Activated naive CD8-positive, alpha-beta T cell treated with anti-CD3 and anti-CD28 coated beads, Interleukin-2, amount 50 U/mL, for 24 hours (primary cell): Measurements from ENCODE around the gene ERAS.

Experiments
- ATAC-seq: fragments of 150-1000 bp; cut with Tn5 transposase; one replicate; pipeline ENCODE4 v1.10.0; 2021
- DNase-seq: peaks from one replicate; pipeline ENCODE4 v3.0.0; 2021
- H3K27ac Mint-ChIP-seq: one replicate; pipeline ENCODE4 v1.8.0; 2021; ENCODE audit warnings: mild to moderate bottlenecking, mixed read lengths
- H3K27me3 Mint-ChIP-seq: one replicate; pipeline ENCODE4 v1.8.0; 2021; ENCODE audit warnings: mixed read lengths
- H3K36me3 Mint-ChIP-seq: one replicate; pipeline ENCODE4 v1.8.0; 2021; ENCODE audit warnings: low read depth, mixed read lengths
- H3K4me1 Mint-ChIP-seq: one replicate; pipeline ENCODE4 v1.8.0; 2021; ENCODE audit warnings: mixed read lengths
- H3K4me3 Mint-ChIP-seq: one replicate; pipeline ENCODE4 v1.8.0; 2021; ENCODE audit warnings: mild to moderate bottlenecking, moderate library complexity, mixed read lengths
- H3K9me3 Mint-ChIP-seq: one replicate; pipeline ENCODE4 v1.8.0; 2021; ENCODE audit warnings: mixed read lengths

The ERAS gene, protein sequence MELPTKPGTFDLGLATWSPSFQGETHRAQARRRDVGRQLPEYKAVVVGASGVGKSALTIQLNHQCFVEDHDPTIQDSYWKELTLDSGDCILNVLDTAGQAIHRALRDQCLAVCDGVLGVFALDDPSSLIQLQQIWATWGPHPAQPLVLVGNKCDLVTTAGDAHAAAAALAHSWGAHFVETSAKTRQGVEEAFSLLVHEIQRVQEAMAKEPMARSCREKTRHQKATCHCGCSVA

DNA sequence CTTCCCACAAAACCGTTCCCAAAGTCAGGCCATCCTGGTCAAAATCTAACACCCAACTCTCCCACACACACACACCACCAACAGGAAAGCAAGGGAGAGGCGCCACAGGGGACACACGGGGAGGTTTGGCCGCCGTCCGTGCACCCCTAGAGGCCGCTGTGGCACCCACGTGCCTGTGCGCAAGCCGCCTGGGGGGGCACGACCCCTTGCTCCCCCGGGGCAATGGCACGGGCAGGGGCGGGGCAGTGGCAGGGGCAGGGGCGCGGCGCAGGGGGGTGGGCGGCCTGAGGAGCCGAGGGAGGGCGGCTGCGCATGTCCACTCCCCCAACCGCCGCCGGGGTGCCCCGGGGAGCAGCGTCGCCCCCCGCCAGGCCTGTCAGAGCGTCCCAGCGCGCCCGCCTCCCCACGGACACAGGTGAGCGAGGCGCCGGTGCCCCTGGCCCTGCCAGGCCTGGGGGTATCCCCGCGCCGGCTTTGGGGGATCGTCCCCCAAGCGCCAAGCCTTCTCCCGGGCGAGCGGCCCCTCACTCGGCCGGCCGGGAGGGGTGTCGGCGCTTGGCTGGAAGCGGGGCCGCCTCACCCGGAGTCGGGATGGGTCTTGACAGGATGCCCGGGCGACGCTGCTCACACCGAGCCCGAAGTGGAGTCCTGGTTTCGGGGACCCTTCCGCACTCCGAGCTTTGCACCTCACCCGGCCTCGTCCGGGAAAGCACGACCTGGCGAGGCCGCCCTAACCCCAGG, at the start of gene ERAS:
Gene ERAS, plus strand, starts transcription at position 379 of the 741 bp plus-strand sequence. CDS start 2,611 bp downstream, outside the sequence.
- H3K4me1 Mint-ChIP-seq: peaks cover 7% of the 10 kb centered on the region
- peaks cover 2% of the 10 kb centered on the region for H3K36me3 Mint-ChIP-seq
- ATAC-seq (no peak), DNase-seq (peak; percentile 16)
- H3K4me3 Mint-ChIP-seq: no peak within 1 kb of the TSS
- H3K9me3 Mint-ChIP-seq: no peaks in the 10 kb centered on the region
- H3K27ac Mint-ChIP-seq: no peak within 1 kb of the TSS
- H3K27me3 Mint-ChIP-seq: peaks cover 20% of the 10 kb centered on the region

DNA sequence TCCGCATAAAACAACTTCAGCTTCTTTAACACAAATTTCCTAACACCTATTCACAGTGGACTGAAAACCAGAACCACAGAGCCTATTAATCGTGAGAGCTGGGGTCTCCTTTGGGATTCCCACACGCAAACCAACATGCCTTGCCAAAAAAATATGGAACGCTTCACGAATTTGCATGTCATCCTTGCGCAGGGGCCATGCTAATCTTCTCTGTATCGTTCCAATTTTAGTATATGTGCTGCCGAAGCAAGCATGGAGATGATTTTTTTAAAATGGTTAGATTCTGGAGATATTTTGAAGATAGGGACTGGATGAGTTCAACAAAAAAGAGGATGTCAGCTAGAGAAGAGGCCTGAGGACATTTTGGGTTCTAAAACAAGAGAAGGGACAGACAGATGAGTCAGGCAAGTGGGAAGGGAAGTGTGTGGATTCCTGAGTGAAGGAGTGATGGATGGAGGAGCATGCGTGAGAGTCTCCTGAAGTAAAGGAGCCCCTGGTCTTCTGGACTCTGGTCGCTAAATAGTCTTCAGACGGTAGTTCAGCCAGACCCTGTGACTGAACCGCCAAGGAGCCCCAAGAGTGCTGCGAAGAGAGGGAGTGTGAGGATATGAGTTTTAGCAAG, 49.4 kb upstream of the ERAS start:
- ATAC-seq: no peak
- H3K4me1 Mint-ChIP-seq: no peaks in the 10 kb centered on the region
- H3K27ac Mint-ChIP-seq: no peak overlapping the region
- no peak for DNase-seq
- no peaks in the 10 kb centered on the region for H3K9me3 Mint-ChIP-seq
- H3K27me3 Mint-ChIP-seq: no peaks in the 10 kb centered on the region
- H3K4me3 Mint-ChIP-seq: no peak overlapping the region
- no peaks in the 10 kb centered on the region for H3K36me3 Mint-ChIP-seq

DNA sequence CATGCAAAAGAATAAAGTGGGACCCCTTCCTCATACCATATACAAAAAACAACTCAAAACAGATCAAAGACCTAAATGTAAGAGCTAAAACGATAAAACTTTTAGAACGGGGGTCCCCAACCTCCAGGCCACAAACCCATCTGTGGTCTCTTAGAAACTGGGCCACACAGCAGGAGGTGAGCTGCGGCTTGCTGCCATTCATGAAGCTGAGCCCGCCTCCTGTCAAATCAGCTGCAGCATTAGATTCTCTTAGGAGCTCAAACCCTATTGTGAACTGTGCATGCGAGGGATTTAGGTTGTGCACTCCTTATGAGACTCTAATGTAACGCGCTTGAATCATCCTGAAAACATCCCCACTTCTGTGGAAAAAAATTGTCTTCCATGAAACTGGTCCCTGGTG, 46.9 kb upstream of the ERAS start:
- ATAC-seq: no peak
- DNase-seq: no peak
- Mint-ChIP-seq H3K36me3 (no peaks in the 10 kb centered on the region), H3K27ac (no peak overlapping the region), H3K27me3 (no peaks in the 10 kb centered on the region), H3K4me3 (no peak overlapping the region), H3K9me3 (no peaks in the 10 kb centered on the region), H3K4me1 (no peaks in the 10 kb centered on the region)

- ATAC-seq (no peak), DNase-seq (no peak)
- no peaks in the 10 kb centered on the region for H3K36me3 Mint-ChIP-seq
- H3K27ac Mint-ChIP-seq: no peak overlapping the region
- no peaks in the 10 kb centered on the region for H3K9me3 Mint-ChIP-seq
- no peak overlapping the region for H3K4me3 Mint-ChIP-seq
- H3K4me1 Mint-ChIP-seq: no peaks in the 10 kb centered on the region
- no peaks in the 10 kb centered on the region for H3K27me3 Mint-ChIP-seq
These were observed 44.6 kb upstream of the ERAS start for GRCh38 chrX:48781705-48782104.

- H3K4me1 Mint-ChIP-seq: no peaks in the 10 kb centered on the region
- no peak overlapping the region for H3K27ac Mint-ChIP-seq
- H3K27me3 Mint-ChIP-seq: peaks cover 4% of the 10 kb centered on the region
- no peaks in the 10 kb centered on the region for H3K9me3 Mint-ChIP-seq
- H3K4me3 Mint-ChIP-seq: no peak overlapping the region
- H3K36me3 Mint-ChIP-seq: no peaks in the 10 kb centered on the region
- DNase-seq (no peak), ATAC-seq (no peak)
These were observed 44.1 kb upstream of the ERAS start for GRCh38 chrX:48782216-48782615.

DNA sequence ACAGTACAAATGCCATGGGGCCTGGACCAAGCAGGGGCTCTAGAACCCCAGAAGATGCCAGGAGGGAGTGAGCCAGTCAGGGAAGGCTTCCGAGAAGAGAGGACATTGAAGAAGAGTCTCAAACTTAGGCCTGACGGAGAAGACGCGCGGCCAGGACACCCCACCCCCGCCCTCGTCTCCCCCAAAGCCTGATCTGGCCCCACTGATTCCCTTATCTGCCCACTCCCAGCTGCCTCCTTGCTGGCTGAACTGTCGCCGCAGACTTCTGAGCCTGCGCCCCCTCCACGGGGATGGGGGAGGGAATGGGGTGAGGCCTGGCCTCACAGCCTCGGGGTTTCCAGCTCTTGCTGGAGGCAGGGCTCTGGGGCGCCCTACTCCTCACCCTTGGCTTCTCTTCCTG, 43.5 kb upstream of the ERAS start:
- H3K27me3 Mint-ChIP-seq: peaks cover 4% of the 10 kb centered on the region
- DNase-seq (no peak), ATAC-seq (no peak)
- no peak overlapping the region for H3K4me3 Mint-ChIP-seq
- no peaks in the 10 kb centered on the region for H3K4me1 Mint-ChIP-seq
- H3K9me3 Mint-ChIP-seq: no peaks in the 10 kb centered on the region
- no peak overlapping the region for H3K27ac Mint-ChIP-seq
- H3K36me3 Mint-ChIP-seq: no peaks in the 10 kb centered on the region

GRCh38 chrX:48784726-48785125, 41.6 kb upstream of the ERAS start:
- ATAC-seq: no peak
- H3K27me3 Mint-ChIP-seq: peaks cover 4% of the 10 kb centered on the region
- no peak overlapping the region for H3K4me3 Mint-ChIP-seq
- H3K27ac Mint-ChIP-seq: no peak overlapping the region
- H3K36me3 Mint-ChIP-seq: no peaks in the 10 kb centered on the region
- no peak for DNase-seq
- H3K9me3 Mint-ChIP-seq: no peaks in the 10 kb centered on the region
- H3K4me1 Mint-ChIP-seq: peaks cover 3% of the 10 kb centered on the region

GRCh38 chrX:48785186-48785539, 41.1 kb upstream of the ERAS start:
- H3K36me3 Mint-ChIP-seq: no peaks in the 10 kb centered on the region
- no peak overlapping the region for H3K4me3 Mint-ChIP-seq
- H3K4me1 Mint-ChIP-seq: peaks cover 3% of the 10 kb centered on the region
- DNase-seq (no peak), ATAC-seq (no peak)
- H3K27ac Mint-ChIP-seq: no peak overlapping the region
- H3K9me3 Mint-ChIP-seq: no peaks in the 10 kb centered on the region
- H3K27me3 Mint-ChIP-seq: peaks cover 4% of the 10 kb centered on the region

GRCh38 chrX:48785540-48786214, 40.6 kb upstream of the ERAS start:
- Mint-ChIP-seq H3K27me3 (peaks cover 4% of the 10 kb centered on the region), H3K9me3 (no peaks in the 10 kb centered on the region), H3K36me3 (no peaks in the 10 kb centered on the region), H3K27ac (no peak overlapping the region), H3K4me1 (peaks cover 3% of the 10 kb centered on the region), H3K4me3 (no peak overlapping the region)
- no peak for DNase-seq
- no peak for ATAC-seq

- peaks cover 3% of the 10 kb centered on the region for H3K4me1 Mint-ChIP-seq
- no peak for ATAC-seq
- H3K27me3 Mint-ChIP-seq: peaks cover 4% of the 10 kb centered on the region
- H3K4me3 Mint-ChIP-seq: no peak within 1 kb of the TSS
- no peaks in the 10 kb centered on the region for H3K36me3 Mint-ChIP-seq
- no peak for DNase-seq
- no peak within 1 kb of the TSS for H3K27ac Mint-ChIP-seq
- H3K9me3 Mint-ChIP-seq: no peaks in the 10 kb centered on the region
These were observed 39.9 kb upstream of the ERAS start, which contains the start of gene GATA1 for GRCh38 chrX:48786341-48786800. TSS of gene GATA1 (plus strand) at chrX:48786590. CDS start at chrX:48791110, 4,520 bp downstream.

GRCh38 chrX:48786825-48787504, 39.3 kb upstream of the ERAS start:
- DNase-seq (no peak), ATAC-seq (no peak)
- Mint-ChIP-seq H3K27ac (no peak overlapping the region), H3K4me1 (peaks cover 3% of the 10 kb centered on the region), H3K4me3 (no peak overlapping the region), H3K9me3 (no peaks in the 10 kb centered on the region), H3K36me3 (no peaks in the 10 kb centered on the region), H3K27me3 (peaks cover 4% of the 10 kb centered on the region)

DNA sequence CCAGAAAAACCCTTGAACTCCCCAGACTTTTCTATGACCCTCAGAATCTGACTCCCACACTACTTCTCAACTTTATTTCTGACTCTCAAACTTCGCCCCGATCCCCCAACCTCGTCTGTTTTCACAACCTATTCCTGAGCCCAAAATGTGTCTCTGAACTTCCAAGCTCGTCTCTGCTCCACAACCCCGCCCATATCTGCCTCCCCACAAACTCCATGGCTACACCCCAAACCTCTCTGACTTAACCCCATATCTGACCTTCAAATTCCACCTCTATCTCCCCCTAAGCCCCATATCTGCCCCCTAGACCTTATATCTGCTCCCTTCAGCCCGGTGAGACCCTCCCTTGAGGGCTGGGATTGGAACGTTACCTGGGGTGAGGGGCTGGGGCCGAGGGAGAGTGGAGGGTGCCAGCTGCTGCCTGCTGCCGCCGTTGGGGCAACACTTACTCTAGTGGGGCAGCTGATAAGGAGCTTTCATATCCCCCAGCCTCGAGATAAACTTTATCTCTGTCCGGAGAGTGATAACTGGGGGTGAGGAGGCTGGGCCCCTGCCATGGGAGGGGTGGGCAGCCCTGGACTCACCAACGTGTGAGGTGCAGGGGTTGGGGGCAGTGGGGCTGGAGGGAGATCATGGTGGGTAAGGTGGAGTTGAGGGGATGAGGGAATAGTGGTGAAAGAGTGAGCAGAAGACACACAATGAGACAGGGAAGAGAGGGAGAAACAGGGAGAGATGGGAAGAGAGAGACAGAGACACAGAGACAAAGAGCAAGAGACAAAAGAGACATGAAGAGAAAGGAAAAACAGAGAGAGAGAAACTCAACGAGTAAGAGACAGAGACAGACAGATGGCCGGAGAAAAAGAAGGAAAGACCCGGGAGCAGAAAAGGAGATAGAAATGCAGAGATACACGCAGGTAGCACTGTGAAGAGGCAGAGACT, 38.5 kb upstream of the ERAS start:
- H3K27ac Mint-ChIP-seq: no peak overlapping the region
- no peak for ATAC-seq
- peaks cover 3% of the 10 kb centered on the region for H3K4me1 Mint-ChIP-seq
- H3K4me3 Mint-ChIP-seq: no peak overlapping the region
- no peak for DNase-seq
- no peaks in the 10 kb centered on the region for H3K9me3 Mint-ChIP-seq
- H3K27me3 Mint-ChIP-seq: peaks cover 4% of the 10 kb centered on the region
- H3K36me3 Mint-ChIP-seq: no peaks in the 10 kb centered on the region

DNA sequence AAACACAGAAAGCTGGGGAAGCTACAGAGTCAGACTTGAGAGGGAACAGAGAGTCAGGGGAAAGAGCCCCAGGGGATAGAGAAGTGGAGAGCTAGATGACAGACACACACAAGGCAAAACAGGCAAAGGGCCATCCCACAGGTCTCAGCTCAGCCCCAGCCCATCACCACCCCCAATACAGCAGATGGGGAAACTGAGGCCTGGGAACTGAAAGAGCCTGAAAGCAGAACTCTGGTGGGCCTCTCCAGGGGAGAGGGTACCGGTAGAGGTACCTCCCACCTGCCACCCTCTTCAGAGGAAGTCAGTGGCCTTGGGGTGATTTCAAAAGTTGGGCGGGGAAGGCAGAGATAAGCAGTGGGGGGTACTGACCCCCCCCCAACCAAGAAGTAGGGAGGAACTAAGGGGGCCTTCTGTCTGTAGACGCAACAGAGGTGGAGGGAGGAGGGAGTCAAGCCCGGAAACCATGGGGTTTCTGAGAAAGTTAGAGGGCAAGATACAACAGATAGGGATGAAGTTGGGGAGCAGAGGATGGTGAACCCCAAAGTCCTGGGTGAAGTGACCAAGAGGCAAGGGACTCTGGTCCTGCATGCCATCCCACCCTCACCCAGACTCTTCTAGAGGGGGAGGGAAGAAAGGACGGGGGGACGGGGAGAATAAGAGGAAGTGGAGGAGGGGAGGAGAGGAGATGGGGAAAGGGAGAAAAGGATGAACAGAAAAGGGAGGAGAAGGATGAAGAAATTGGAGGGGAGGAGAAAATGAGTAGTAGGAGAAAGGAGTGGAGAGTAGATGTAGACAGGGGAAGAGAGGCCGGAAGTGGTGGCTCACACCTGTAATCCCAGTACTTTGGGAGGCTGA, 36.7 kb upstream of the ERAS start:
- DNase-seq (no peak), ATAC-seq (no peak)
- H3K9me3 Mint-ChIP-seq: no peaks in the 10 kb centered on the region
- H3K36me3 Mint-ChIP-seq: no peaks in the 10 kb centered on the region
- peaks cover 3% of the 10 kb centered on the region for H3K4me1 Mint-ChIP-seq
- no peak overlapping the region for H3K4me3 Mint-ChIP-seq
- peaks cover 4% of the 10 kb centered on the region for H3K27me3 Mint-ChIP-seq
- no peak overlapping the region for H3K27ac Mint-ChIP-seq
